ENCODE data around the gene NUP188.
A peak's percentile ranks its signal among the peaks of the same experiment; 100 is the strongest.
"Not testable (repeated sequence)": the region's sequence is repeated elsewhere in the genome, so short reads cannot be mapped to it uniquely, and the experiment has no call there.

The NUP188 gene

GRCh38 chr9:128940946-128941755, 6.3 kb upstream of the NUP188 start:
- no peak overlapping the region for H3K4me3 ChIP-seq (ENCODE audit: low read depth, low read length)

GRCh38 chr9:128943832-128944620, 3.5 kb upstream of the NUP188 start:
- H3K4me3 ChIP-seq (ENCODE audit: low read depth, low read length), result no peak overlapping the region

GRCh38 chr9:128944966-128945365, 2.5 kb upstream of the NUP188 start:
- H3K4me3 ChIP-seq (ENCODE audit: low read depth, low read length), result not testable (repeated sequence)

- no peak overlapping the region for H3K4me3 ChIP-seq (ENCODE audit: low read depth, low read length)
These were observed 1.5 kb upstream of the NUP188 start for GRCh38 chr9:128945798-128946501.

- H3K4me3 ChIP-seq (ENCODE audit: low read depth, low read length), result peak overlapping the region; percentile 94
These were observed 775 bp upstream of the NUP188 start for GRCh38 chr9:128946571-128947276.

GRCh38 chr9:128947277-128947526, 297 bp upstream of the NUP188 start:
- peak overlapping the region; percentile 94 for H3K4me3 ChIP-seq (ENCODE audit: low read depth, low read length)

GRCh38 chr9:128961403-128961802, 13.9 kb downstream of the NUP188 start:
- H3K4me3 ChIP-seq (ENCODE audit: low read depth, low read length), result not testable (repeated sequence)

- H3K4me3 ChIP-seq (ENCODE audit: low read depth, low read length), result no peak overlapping the region
These were observed 22.0 kb downstream of the NUP188 start for GRCh38 chr9:128969491-128969890.

GRCh38 chr9:128972956-128973355, 25.5 kb downstream of the NUP188 start:
- H3K4me3 ChIP-seq (ENCODE audit: low read depth, low read length), result no peak overlapping the region

GRCh38 chr9:128979111-128979510, 31.6 kb downstream of the NUP188 start:
- no peak overlapping the region for H3K4me3 ChIP-seq (ENCODE audit: low read depth, low read length)

GRCh38 chr9:128983536-128983935, 36.0 kb downstream of the NUP188 start:
- no peak overlapping the region for H3K4me3 ChIP-seq (ENCODE audit: low read depth, low read length)

GRCh38 chr9:128986671-128987070, 39.2 kb downstream of the NUP188 start:
- H3K4me3 ChIP-seq (ENCODE audit: low read depth, low read length), result no peak overlapping the region

- no peak overlapping the region for H3K4me3 ChIP-seq (ENCODE audit: low read depth, low read length)
These were observed 40.3 kb downstream of the NUP188 start for GRCh38 chr9:128987805-128988204.

- H3K4me3 ChIP-seq (ENCODE audit: low read depth, low read length), result no peak overlapping the region
These were observed 45.5 kb downstream of the NUP188 start for GRCh38 chr9:128992995-128993394.

GRCh38 chr9:128995791-128996190, 48.3 kb downstream of the NUP188 start:
- no peak overlapping the region for H3K4me3 ChIP-seq (ENCODE audit: low read depth, low read length)

- no peak overlapping the region for H3K4me3 ChIP-seq (ENCODE audit: low read depth, low read length)
These were observed 51.0 kb downstream of the NUP188 start for GRCh38 chr9:128998462-128998861.

- no peak overlapping the region for H3K4me3 ChIP-seq (ENCODE audit: low read depth, low read length)
These were observed 52.2 kb downstream of the NUP188 start for GRCh38 chr9:128999581-129000206.

- H3K4me3 ChIP-seq (ENCODE audit: low read depth, low read length), result no peak overlapping the region
These were observed 54.2 kb downstream of the NUP188 start for GRCh38 chr9:129001504-129002325.

- no peak overlapping the region for H3K4me3 ChIP-seq (ENCODE audit: low read depth, low read length)
These were observed 55.5 kb downstream of the NUP188 start for GRCh38 chr9:129002992-129003391.

- not testable (repeated sequence) for H3K4me3 ChIP-seq (ENCODE audit: low read depth, low read length)
These were observed 56.7 kb downstream of the NUP188 start for GRCh38 chr9:129004173-129004572.

Measured in iPS-11a (cell line).